GM21737 (cell line): ENCODE measurements around the gene CER1.

ENCODE experiments used
- ATAC-seq: cut with Tn5 transposase; IDR thresholded peaks from one replicate; pipeline ENCODE4 v1.9.1; 2021; ENCODE audit warnings: mild to moderate bottlenecking, moderate library complexity; ENCODE audit not compliant: unreplicated experiment

CER1 gene

GRCh38 chr9:14670718-14671117 lies 51.8 kb downstream of the CER1 start:
- no peak for ATAC-seq
